ENCODE results near the gene UFD1.

DNA sequence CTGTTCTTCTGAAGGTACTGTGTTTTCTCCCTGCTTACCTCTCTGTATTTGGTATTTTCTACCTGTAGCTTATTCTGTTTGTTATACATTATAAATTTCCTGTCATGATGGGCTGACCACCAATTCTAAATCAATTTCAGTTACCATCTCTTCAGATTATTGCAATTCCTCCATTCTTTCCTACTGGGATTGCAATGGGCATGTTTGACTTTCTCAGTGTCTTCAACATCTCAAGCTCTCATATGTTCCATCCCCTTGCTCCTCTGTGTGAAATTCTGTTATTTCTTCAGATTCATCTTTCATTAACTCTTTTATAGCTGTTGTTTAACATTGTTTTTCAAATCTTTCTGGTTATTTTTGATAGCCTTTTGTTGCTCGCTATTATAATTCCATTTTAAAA is 16.0 kb downstream of the UFD1 start:
- TF ChIP-seq, protein P1, sequence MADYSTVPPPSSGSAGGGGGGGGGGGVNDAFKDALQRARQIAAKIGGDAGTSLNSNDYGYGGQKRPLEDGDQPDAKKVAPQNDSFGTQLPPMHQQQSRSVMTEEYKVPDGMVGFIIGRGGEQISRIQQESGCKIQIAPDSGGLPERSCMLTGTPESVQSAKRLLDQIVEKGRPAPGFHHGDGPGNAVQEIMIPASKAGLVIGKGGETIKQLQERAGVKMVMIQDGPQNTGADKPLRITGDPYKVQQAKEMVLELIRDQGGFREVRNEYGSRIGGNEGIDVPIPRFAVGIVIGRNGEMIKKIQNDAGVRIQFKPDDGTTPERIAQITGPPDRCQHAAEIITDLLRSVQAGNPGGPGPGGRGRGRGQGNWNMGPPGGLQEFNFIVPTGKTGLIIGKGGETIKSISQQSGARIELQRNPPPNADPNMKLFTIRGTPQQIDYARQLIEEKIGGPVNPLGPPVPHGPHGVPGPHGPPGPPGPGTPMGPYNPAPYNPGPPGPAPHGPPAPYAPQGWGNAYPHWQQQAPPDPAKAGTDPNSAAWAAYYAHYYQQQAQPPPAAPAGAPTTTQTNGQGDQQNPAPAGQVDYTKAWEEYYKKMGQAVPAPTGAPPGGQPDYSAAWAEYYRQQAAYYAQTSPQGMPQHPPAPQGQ (CRISPR knock-in tag; IDR thresholded peaks at IDR 0.05; ENCODE audit: borderline replicate concordance), result no peak
- TF ChIP-seq ZBTB38 (CRISPR knock-in tag; IDR thresholded peaks at IDR 0.05), result no peak
- no peak for TF ChIP-seq NFE2L2 (IDR thresholded peaks at IDR 0.05; ENCODE audit: low read length)

Measured in HepG2 (cell line).